GM12878 (cell line): ENCODE data around the gene ANAPC2.

ENCODE experiments used
- BHLHE40 ChIP-seq, 2 experiments: fragments of 450-650 bp in 1 of 2; IDR thresholded peaks; 2 replicates each; pipeline ENCODE4 v1.6.1; 2011 to 2017; ENCODE audit warnings: low read depth in 2 of 2, borderline replicate concordance in 1 of 2, improper control_type of control experiment in 1 of 2, low read length in 1 of 2, mild to moderate bottlenecking in 1 of 2
- MEF2A ChIP-seq: IDR thresholded peaks from 2 replicates; pipeline ENCODE4 v1.6.1; 2011; ENCODE audit warnings: low read depth, mild to moderate bottlenecking, low read length, moderate library complexity; ENCODE audit not compliant: insufficient read depth
- POLR2AphosphoS5 ChIP-seq: IDR thresholded peaks from 2 replicates; pipeline ENCODE4 v1.6.1; 2011; ENCODE audit warnings: mild to moderate bottlenecking, low read length, inconsistent platforms
- SMC3 ChIP-seq: IDR thresholded peaks from 2 replicates; pipeline ENCODE4 v1.6.1; 2011; ENCODE audit warnings: low read length, improper control_type of control experiment, borderline replicate concordance
- ZNF622 ChIP-seq: fragments of 450-650 bp; IDR thresholded peaks from 2 replicates; pipeline ENCODE4 v1.6.1; 2017; ENCODE audit warnings: mild to moderate bottlenecking, inconsistent platforms
- TF ChIP-seq, protein P1 (sequence below): IDR thresholded peaks from 2 replicates; pipeline ENCODE4 v1.6.1; 2012; ENCODE audit warnings: low read depth, low read length, improper control_type of control experiment
- TF ChIP-seq, protein P2 (sequence below), 3 experiments: IDR thresholded peaks in 2 of 3; conservative IDR thresholded peaks in 1 of 3; 2 replicates each; pipeline ENCODE4 v1.5.1; 2011; ENCODE audit warnings: low read depth in 3 of 3, low read length in 3 of 3, mild to moderate bottlenecking in 3 of 3, control low read depth in 2 of 3, moderate library complexity in 2 of 3, inconsistent platforms in 1 of 3, mixed read lengths in 1 of 3; ENCODE audit not compliant: control insufficient read depth in 2 of 3, insufficient read depth in 1 of 3; ENCODE audit errors: extremely low read depth in 1 of 3

DNA sequence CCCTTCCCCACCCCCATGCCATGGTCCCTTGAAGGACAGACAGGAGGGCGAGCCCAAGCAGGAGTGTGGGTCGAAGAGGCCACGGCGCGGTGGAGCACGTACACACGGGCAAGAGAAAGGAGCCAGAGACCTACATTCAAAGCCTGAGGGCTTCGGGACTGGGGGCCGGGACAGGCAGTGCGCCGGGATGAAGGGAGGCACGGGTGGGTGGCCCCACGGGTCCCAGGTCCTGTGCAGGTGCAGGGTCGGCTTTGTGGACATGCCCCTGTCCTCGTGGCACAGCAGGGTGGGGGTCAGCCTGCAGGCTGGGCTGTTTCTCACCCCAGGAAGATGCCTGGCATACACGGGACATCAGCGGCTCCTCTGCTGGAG is 28.3 kb downstream of the ANAPC2 start:
- TF ChIP-seq, protein P1, sequence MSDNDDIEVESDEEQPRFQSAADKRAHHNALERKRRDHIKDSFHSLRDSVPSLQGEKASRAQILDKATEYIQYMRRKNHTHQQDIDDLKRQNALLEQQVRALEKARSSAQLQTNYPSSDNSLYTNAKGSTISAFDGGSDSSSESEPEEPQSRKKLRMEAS, result no peak
- TF ChIP-seq, protein P2, sequence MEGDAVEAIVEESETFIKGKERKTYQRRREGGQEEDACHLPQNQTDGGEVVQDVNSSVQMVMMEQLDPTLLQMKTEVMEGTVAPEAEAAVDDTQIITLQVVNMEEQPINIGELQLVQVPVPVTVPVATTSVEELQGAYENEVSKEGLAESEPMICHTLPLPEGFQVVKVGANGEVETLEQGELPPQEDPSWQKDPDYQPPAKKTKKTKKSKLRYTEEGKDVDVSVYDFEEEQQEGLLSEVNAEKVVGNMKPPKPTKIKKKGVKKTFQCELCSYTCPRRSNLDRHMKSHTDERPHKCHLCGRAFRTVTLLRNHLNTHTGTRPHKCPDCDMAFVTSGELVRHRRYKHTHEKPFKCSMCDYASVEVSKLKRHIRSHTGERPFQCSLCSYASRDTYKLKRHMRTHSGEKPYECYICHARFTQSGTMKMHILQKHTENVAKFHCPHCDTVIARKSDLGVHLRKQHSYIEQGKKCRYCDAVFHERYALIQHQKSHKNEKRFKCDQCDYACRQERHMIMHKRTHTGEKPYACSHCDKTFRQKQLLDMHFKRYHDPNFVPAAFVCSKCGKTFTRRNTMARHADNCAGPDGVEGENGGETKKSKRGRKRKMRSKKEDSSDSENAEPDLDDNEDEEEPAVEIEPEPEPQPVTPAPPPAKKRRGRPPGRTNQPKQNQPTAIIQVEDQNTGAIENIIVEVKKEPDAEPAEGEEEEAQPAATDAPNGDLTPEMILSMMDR (IDR thresholded peaks at IDR 0.05 in 2 of 3, conservative IDR thresholded peaks at IDR 0.05 in 1 of 3; ENCODE audit: control insufficient read depth in 2 of 3, extremely low read depth in 1 of 3, insufficient read depth in 1 of 3, low read depth in 3 of 3, low read length in 3 of 3), result no peak
- no peak for TF ChIP-seq MEF2A
- TF ChIP-seq SMC3, result no peak
- TF ChIP-seq ZNF622, result no peak
- no peak for TF ChIP-seq BHLHE40 (IDR thresholded peaks at IDR 0.05; ENCODE audit: borderline replicate concordance in 1 of 2, low read depth in 2 of 2, low read length in 1 of 2)
- no peak for TF ChIP-seq POLR2AphosphoS5
